Activated T-helper 9 cell treated with anti-CD3 and anti-CD28 coated beads, Interleukin-2, amount 50 U/mL, for 16 hours (primary cell): ENCODE data around the gene ENTPD2.

ENCODE experiments used
- DNase-seq: peaks from one replicate; pipeline ENCODE4 v3.0.0-alpha.2; 2020; ENCODE audit warnings: low read depth

ENTPD2 gene

GRCh38 chr9:137030006-137030405 is 23.9 kb downstream of the ENTPD2 start:
- DNase-seq: no peak

- peak; percentile 66 for DNase-seq
These were observed 24.6 kb downstream of the ENTPD2 start for GRCh38 chr9:137029058-137029936.

GRCh38 chr9:137028263-137029057 is 25.4 kb downstream of the ENTPD2 start:
- DNase-seq: peak; percentile 64

GRCh38 chr9:137027369-137028262 is 26.2 kb downstream of the ENTPD2 start, which contains the start of gene ABCA2:
ABCA2 (minus strand) TSS chr9:137028237; CDS start chr9:137028140, 97 bp downstream.
- no peak for DNase-seq

GRCh38 chr9:137026828-137027227 is 27.0 kb downstream of the ENTPD2 start:
- DNase-seq: no peak

- DNase-seq: no peak
These were observed 27.5 kb downstream of the ENTPD2 start for GRCh38 chr9:137026384-137026783.

- DNase-seq: no peak
These were observed 28.3 kb downstream of the ENTPD2 start for GRCh38 chr9:137025517-137025966.

GRCh38 chr9:137023583-137023991 is 30.3 kb downstream of the ENTPD2 start:
- DNase-seq: no peak

- no peak for DNase-seq
These were observed 30.7 kb downstream of the ENTPD2 start for GRCh38 chr9:137023157-137023556.

- no peak for DNase-seq
These were observed 31.2 kb downstream of the ENTPD2 start for GRCh38 chr9:137022662-137023008.

- DNase-seq: peak; percentile 63
These were observed 31.7 kb downstream of the ENTPD2 start for GRCh38 chr9:137021979-137022661.

GRCh38 chr9:137021568-137021978 is 32.3 kb downstream of the ENTPD2 start:
- no peak for DNase-seq

- no peak for DNase-seq
These were observed 32.9 kb downstream of the ENTPD2 start for GRCh38 chr9:137020771-137021567.

GRCh38 chr9:137019891-137020683 is 33.8 kb downstream of the ENTPD2 start:
- no peak for DNase-seq

- DNase-seq: no peak
These were observed 34.9 kb downstream of the ENTPD2 start for GRCh38 chr9:137018761-137019559.

GRCh38 chr9:137017791-137018497 is 35.9 kb downstream of the ENTPD2 start:
- no peak for DNase-seq

- no peak for DNase-seq
These were observed 36.8 kb downstream of the ENTPD2 start for GRCh38 chr9:137017071-137017470.

- DNase-seq: no peak
These were observed 37.4 kb downstream of the ENTPD2 start for GRCh38 chr9:137016436-137016835.
